Activated CD8-positive, alpha-beta T cell treated with anti-CD3 and anti-CD28 coated beads for 36 hours (primary cell): ENCODE data around the gene GMPS. TPM values are rescaled to one million over a fixed set of nuclear protein-coding genes. Genes with fewer than 3 reads are reported as not detected.
"Not testable (repeated sequence)": the region's sequence is repeated elsewhere in the genome, so short reads cannot be mapped to it uniquely, and the experiment has no call there.

Experiments used
- ATAC-seq: fragments of 200-7000 bp; cut with Tn5 transposase; one replicate; pipeline ENCODE4 v1.10.0; 2021; ENCODE audit warnings: mild to moderate bottlenecking, moderate library complexity
- CTCF ChIA-PET: fragments of 350-600 bp; sonication (Branson Sonifier 250); formaldehyde crosslinking; loops from one replicate; lab custom pipeline; 2021; ENCODE audit warnings: antibody characterized with exemption; lab: Charles Lee
- POLR2A ChIA-PET: fragments of 350-600 bp; sonication (Branson Sonifier 250); formaldehyde crosslinking; loops from one replicate; lab custom pipeline; 2021; ENCODE audit warnings: antibody characterized with exemption; lab: Charles Lee
- DNase-seq: peaks from one replicate; pipeline ENCODE4 v3.0.0-alpha.2; 2020
- H3K27ac Mint-ChIP-seq: one replicate; pipeline ENCODE4 v1.8.0; 2021; ENCODE audit warnings: mild to moderate bottlenecking, mixed read lengths
- H3K27me3 Mint-ChIP-seq: one replicate; pipeline ENCODE4 v1.8.0; 2021; ENCODE audit warnings: mixed read lengths
- H3K36me3 Mint-ChIP-seq: one replicate; pipeline ENCODE4 v1.8.0; 2021; ENCODE audit warnings: low read depth, mixed read lengths
- H3K4me1 Mint-ChIP-seq: one replicate; pipeline ENCODE4 v1.8.0; 2021; ENCODE audit warnings: low read depth, mixed read lengths
- H3K4me3 Mint-ChIP-seq: one replicate; pipeline ENCODE4 v1.8.0; 2021; ENCODE audit warnings: mild to moderate bottlenecking, moderate library complexity, mixed read lengths
- H3K9me3 Mint-ChIP-seq: one replicate; pipeline ENCODE4 v1.8.0; 2021; ENCODE audit warnings: mixed read lengths
- CTCF ChIP-seq: fragments of 200-600 bp; IDR thresholded peaks from one replicate; pipeline ENCODE4 v1.8.0; 2022; ENCODE audit warnings: antibody characterized with exemption, mild to moderate bottlenecking
- intact Hi-C: fragments of 100-400 bp; cut with micrococcal nuclease; formaldehyde crosslinking; loops from one replicate; pipeline ENCODE4 v1.10.0; 2022
- total RNA-seq, 2 experiments: library from RNA; stranded (reverse); gene quantifications; one replicate each; pipeline ENCODE4 v1.2.3, GENCODE V29; 2021

Gene GMPS
- total RNA-seq, 2 experiments from 2014 or later = 143 to 148 TPM

- CTCF ChIA-PET = no interaction called here
- no peak for DNase-seq
- no peak for TF ChIP-seq CTCF
- no peak for ATAC-seq
- Mint-ChIP-seq H3K36me3 (no peaks in the 10 kb centered on the region), H3K27ac (no peak overlapping the region), H3K9me3 (peaks cover 3% of the 10 kb centered on the region), H3K4me3 (no peak overlapping the region), H3K4me1 (no peaks in the 10 kb centered on the region), H3K27me3 (no peaks in the 10 kb centered on the region)
- POLR2A ChIA-PET = interaction anchor here (0.7 to 1.2 kb wide), 2 partner anchors 171 to 416 kb away, joined by 3 read pairs; no protein-coding TSS in a partner anchor
- intact Hi-C loops = no loop called here
Measured at GRCh38 chr3:155957412-155957880, 87.0 kb downstream of the GMPS start.

- Mint-ChIP-seq H3K9me3 (no peaks in the 10 kb centered on the region), H3K36me3 (no peaks in the 10 kb centered on the region), H3K27me3 (no peaks in the 10 kb centered on the region), H3K4me3 (no peak overlapping the region), H3K4me1 (no peaks in the 10 kb centered on the region), H3K27ac (no peak overlapping the region)
- POLR2A ChIA-PET = interaction anchor here (1.2 kb wide), 1 partner anchor 415 kb away, joined by 3 read pairs; no protein-coding TSS in a partner anchor
- CTCF ChIA-PET = interaction anchor here (1.2 kb wide), 1 partner anchor 14 kb away, joined by 4 read pairs; no protein-coding TSS in a partner anchor
- TF ChIP-seq CTCF = no peak
- intact Hi-C loops = no loop called here
- DNase-seq = no peak
- ATAC-seq = no peak
Measured at GRCh38 chr3:155958676-155959075, 88.2 kb downstream of the GMPS start.

GRCh38 chr3:155960060-155960459 lies 89.6 kb downstream of the GMPS start:
- intact Hi-C loops = no loop called here

GRCh38 chr3:155961044-155961443 lies 90.6 kb downstream of the GMPS start:
- CTCF ChIA-PET, H3K4me1 Mint-ChIP-seq, DNase-seq, H3K9me3 Mint-ChIP-seq, H3K27ac Mint-ChIP-seq, H3K36me3 Mint-ChIP-seq, H3K27me3 Mint-ChIP-seq, ATAC-seq, POLR2A ChIA-PET, H3K4me3 Mint-ChIP-seq, intact Hi-C loops: not testable (repeated sequence)

More at GRCh38 chr3:155960060-155960459, 89.6 kb downstream of the GMPS start:
- Mint-ChIP-seq H3K27me3 (no peaks in the 10 kb centered on the region), H3K4me1 (no peaks in the 10 kb centered on the region), H3K4me3 (no peak overlapping the region), H3K9me3 (no peaks in the 10 kb centered on the region), H3K36me3 (no peaks in the 10 kb centered on the region), H3K27ac (no peak overlapping the region)
- DNase-seq (no peak), ATAC-seq (no peak)
- POLR2A ChIA-PET = no interaction called here
- CTCF ChIA-PET = interaction anchor here (1.3 kb wide), 1 partner anchor 17 kb away, joined by 3 read pairs; no protein-coding TSS in a partner anchor
- no peak for TF ChIP-seq CTCF

GRCh38 chr3:155963570-155963969 lies 93.1 kb downstream of the GMPS start:
- Mint-ChIP-seq H3K36me3 (no peaks in the 10 kb centered on the region), H3K4me1 (no peaks in the 10 kb centered on the region), H3K27ac (no peak overlapping the region), H3K27me3 (no peaks in the 10 kb centered on the region), H3K4me3 (no peak overlapping the region), H3K9me3 (no peaks in the 10 kb centered on the region)
- ChIA-PET POLR2A (interaction anchor here (0.6 kb wide), 1 partner anchor 639 kb away, joined by 3 read pairs; no protein-coding TSS in a partner anchor), CTCF (no interaction called here)
- DNase-seq = no peak
- no peak for ATAC-seq
- no peak for TF ChIP-seq CTCF
- intact Hi-C loops = no loop called here
